Cardiac fibroblast (primary cell): ENCODE results near the gene DGKG.

ENCODE experiments used
- DNase-seq, 2 donors: peaks; one replicate each; pipeline versions ENCODE4 v3.0.0 to v3.0.0-alpha.2; 2010; ENCODE audit warnings: low read depth in 2 of 2
- H3K4me3 ChIP-seq, 2 donors: replicated peaks in 1 of 2; 1 replicate in 1 of 2; 2 replicates in 1 of 2; pipeline ENCODE4 v1.5.1; 2011; ENCODE audit warnings: low read depth in 2 of 2, low read length in 2 of 2, mild to moderate bottlenecking in 2 of 2, moderate library complexity in 1 of 2
- CTCF ChIP-seq: IDR thresholded peaks from one replicate; pipeline ENCODE4 v1.5.1; 2011; ENCODE audit warnings: low read depth, mild to moderate bottlenecking, low read length, inconsistent platforms

The DGKG gene

GRCh38 chr3:186118692-186119091 is 243.3 kb downstream of the DGKG start:
- TF ChIP-seq CTCF: no peak
- H3K4me3 ChIP-seq: no peak overlapping the region
- no peak for DNase-seq

GRCh38 chr3:186117521-186118134 is 244.4 kb downstream of the DGKG start:
- no peak for TF ChIP-seq CTCF
- H3K4me3 ChIP-seq: no peak overlapping the region
- no peak for DNase-seq

- no peak for TF ChIP-seq CTCF
- no peak for DNase-seq
- no peak overlapping the region for H3K4me3 ChIP-seq
These were observed 246.6 kb downstream of the DGKG start for GRCh38 chr3:186115239-186115996.

- H3K4me3 ChIP-seq: no peak overlapping the region
- DNase-seq: no peak
- TF ChIP-seq CTCF: no peak
These were observed 250.8 kb downstream of the DGKG start for GRCh38 chr3:186110975-186111974.

GRCh38 chr3:186109897-186110803 is 251.9 kb downstream of the DGKG start:
- peak overlapping the region; percentile 49 to 60 for H3K4me3 ChIP-seq
- peak; percentile 55 to 61 for DNase-seq
- no peak for TF ChIP-seq CTCF
